Epithelial cell of prostate (primary cell): Measurements from ENCODE around the gene KRTAP5-9.
"Not testable (repeated sequence)": the region's sequence is repeated elsewhere in the genome, so short reads cannot be mapped to it uniquely, and the experiment has no call there.

ENCODE experiments used
- DNase-seq: peaks from one replicate; pipeline ENCODE4 v3.0.0-alpha.2; 2011; ENCODE audit warnings: low read depth, low spot score
- H3K27ac ChIP-seq: fragments of 450-650 bp; 2 replicates; pipeline ENCODE4 v1.5.1; 2017; ENCODE audit warnings: mild to moderate bottlenecking

KRTAP5-9 gene

DNA sequence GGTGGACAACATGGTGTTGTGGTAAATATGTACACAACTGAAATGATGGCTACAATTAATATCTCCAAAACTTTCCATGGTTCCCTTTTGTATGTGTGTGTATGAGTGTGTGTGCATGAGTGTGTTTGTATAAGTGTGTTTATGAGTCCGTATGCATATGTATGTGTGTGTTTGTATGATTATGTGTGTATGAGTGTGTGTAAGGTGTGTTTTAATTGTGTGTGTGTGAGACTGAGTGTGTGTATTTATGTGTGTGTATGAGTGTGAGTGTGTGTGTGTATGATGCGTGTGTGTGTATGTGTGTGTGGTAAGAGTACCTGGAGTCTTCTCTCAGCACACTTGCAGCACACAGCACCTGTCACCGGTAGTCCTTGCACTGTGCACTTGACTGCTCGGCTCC lies 7.8 kb downstream of the KRTAP5-9 start:
- DNase-seq = no peak
- no peak overlapping the region for H3K27ac ChIP-seq

DNA sequence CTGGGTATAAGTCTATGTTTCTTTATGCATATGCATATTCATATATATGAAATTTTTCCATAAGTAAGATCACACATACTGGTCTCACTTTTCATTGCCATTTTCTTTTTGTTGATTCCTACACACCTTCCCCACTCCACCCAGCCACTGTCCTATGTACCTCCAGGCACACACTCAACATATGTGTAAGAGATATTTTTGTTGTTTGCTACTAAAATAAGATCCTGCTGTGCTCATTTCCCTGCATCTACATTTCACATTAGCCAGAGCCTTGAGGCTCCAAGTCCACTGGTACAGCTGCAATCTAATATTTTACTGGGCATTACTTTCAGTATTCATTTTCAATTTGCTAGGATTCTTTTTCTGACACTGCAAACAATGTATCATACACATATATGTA lies 9.0 kb downstream of the KRTAP5-9 start:
- no peak overlapping the region for H3K27ac ChIP-seq
- no peak for DNase-seq

DNA sequence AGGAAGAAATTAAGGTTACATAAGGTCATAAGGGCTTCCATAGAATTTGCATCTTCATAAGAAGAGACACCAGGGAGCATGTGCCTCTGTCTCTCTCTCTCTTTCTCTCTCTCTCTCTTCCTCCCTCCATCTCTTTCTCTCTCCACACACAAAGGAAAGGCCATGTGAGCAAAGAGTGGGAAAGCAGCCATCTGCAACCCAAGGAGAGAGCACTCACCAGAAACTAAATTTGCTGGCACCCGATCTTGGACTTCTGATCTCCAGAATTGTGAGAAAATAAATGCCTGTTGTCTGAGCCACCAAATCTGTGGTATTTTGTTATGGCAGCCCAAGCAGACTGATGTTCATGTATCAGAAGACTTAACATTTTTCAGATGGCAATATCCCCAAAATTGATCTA lies 10.8 kb downstream of the KRTAP5-9 start:
- H3K27ac ChIP-seq = no peak overlapping the region
- DNase-seq = no peak

DNA sequence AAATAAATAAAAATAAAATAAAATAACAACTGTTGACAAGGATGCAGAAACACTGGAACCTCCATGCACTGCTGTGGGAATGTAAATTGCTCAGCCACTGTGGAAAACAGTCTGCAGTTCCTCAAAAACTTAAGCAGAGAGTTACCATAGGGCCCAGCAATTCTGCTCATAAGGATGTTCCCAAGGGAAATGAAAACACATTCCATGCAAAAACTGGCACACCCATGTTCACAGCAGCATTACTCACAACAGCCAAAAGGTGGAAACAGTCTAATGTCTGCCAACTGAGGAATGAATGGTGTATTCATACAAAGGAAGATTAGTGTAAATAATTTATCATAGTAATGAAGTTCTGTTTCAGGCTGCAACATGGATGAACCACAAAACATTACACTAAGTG lies 13.9 kb downstream of the KRTAP5-9 start:
- no peak for DNase-seq
- no peak overlapping the region for H3K27ac ChIP-seq

DNA sequence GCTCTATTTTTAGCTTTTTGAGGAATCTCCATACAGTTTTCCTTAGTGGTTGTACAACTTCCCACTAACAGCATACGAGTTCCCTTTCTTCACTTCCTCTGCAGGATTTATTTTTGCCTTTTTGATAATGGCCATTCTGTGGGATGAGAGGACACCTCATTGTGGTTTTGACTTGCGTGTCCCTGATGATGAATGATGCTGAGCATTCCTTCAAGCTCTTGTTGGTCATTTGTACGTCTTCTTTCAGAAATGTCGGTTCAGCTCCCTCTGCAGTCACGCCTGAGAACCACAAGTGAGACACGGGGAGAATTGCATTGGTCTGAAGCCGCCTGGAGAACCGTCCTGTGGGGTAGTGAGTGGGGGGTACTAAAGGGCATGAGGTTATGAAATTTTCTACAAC lies 15.2 kb downstream of the KRTAP5-9 start:
- no peak overlapping the region for H3K27ac ChIP-seq
- peak; percentile 10 for DNase-seq

DNA sequence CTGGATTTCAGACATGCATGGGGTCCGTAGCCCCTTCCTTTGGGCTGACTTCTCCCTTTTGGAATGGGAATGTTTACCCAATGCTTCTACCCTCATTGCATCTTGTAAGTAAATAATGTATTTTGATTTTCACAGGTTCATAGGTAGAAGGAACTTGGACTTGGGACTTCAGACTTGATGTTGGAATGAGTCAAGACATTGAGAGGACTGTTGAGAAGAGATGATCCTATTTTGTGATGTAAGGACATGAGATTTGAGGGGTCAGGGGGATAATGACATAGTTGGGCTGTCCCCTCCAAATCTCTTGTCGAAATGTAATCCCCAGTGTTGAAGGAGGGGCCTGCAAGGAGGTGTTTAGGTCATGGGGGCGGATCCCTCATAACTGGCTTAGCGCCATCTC lies 16.2 kb downstream of the KRTAP5-9 start:
- no peak for DNase-seq
- no peak overlapping the region for H3K27ac ChIP-seq

DNA sequence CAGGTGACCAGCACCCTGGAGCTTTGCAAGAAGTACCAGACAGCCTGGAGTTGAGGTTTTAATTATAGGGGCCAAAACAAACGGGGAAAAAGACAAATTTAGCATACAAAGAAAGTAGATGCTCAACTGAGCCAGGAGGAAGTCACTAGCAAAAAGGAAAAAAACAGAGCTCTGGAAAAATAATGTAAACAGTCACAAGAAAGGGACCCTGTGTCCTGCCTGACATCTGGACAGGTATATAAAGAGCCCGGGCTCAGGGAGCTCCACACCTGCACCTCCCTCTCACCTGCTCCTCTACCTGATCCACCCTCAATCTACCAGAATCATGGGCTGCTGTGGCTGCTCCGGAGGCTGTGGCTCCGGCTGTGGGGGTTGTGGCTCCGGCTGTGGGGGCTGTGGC lies 17.0 kb downstream of the KRTAP5-9 start, which contains the start of gene KRTAP5-10:
TSS of gene KRTAP5-10 (plus strand) at position 301 of the 400 bp plus-strand sequence. CDS start at position 326, 25 bp downstream.
- H3K27ac ChIP-seq = no peak within 1 kb of the TSS
- no peak for DNase-seq

DNA sequence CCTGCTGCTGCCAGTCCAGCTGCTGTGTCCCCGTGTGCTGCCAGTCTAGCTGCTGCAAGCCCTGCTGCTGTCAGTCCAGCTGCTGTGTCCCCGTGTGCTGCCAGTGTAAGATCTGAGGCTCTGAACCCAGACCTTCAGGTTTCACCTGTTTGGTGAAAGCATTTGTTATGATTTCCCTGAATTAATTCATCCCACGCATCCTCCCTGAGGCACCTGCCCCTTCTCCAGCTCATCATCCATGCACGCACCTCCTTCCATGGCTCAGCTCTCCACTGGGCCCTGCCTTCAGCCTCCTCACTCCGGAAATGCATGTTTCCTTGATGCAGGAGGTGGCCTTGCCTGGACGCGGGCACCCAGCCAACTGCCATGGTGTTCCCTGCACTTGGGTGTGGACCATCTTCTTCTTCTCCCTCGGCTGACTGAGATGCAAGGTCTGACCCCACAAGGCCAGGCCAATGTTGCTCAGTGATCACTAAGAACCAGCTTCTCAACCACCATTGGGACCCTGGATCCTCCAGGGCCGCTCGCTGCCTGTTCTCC lies 17.9 kb downstream of the KRTAP5-9 start:
- no peak for DNase-seq
- H3K27ac ChIP-seq = no peak overlapping the region

DNA sequence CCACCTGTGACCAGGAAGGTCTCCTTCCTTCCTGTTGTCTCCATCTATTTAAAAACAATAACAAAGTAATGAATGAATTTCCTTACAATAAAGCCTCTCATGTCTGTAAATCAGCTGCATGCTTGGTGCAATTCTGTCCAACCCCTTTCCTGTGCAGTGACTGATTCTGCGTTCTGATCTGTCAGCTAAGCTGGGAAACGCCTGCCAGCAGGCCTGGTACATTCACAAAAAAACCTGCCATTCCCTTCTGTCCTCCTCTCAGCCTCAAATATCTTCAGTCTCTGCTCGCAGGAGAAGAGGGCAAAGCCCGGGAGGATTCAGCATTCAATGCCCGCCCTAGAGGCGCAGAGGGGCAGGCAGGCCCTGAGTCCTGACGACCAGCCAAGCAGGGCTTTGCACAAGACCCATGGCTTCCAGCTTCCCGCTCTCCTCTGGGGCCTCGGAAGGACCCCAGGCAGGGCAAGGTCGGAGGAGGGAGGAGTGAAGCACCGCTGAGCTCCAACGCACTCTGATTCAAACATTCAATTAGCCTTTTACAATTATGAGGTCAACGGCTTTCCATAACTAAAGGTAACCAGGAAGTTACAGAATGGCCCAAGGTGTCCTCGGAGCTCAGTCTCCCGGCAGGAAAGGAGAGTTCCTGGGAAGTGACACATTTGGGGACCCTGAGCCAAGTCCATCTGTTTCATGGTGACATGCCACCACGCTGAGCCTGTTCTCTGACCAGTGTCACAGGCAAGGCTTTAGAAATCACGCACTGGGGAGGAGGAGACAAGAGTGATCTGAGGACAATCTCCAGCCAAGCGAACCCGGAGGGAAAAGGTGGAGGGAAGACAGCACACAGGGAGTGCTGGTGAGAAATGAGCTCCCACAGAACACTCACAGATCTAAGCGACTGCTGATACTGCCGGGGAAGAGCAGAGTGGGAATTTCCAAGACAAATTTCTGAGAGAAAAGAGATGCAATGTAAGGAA lies 18.7 kb downstream of the KRTAP5-9 start:
- not testable (repeated sequence) for DNase-seq, H3K27ac ChIP-seq

DNA sequence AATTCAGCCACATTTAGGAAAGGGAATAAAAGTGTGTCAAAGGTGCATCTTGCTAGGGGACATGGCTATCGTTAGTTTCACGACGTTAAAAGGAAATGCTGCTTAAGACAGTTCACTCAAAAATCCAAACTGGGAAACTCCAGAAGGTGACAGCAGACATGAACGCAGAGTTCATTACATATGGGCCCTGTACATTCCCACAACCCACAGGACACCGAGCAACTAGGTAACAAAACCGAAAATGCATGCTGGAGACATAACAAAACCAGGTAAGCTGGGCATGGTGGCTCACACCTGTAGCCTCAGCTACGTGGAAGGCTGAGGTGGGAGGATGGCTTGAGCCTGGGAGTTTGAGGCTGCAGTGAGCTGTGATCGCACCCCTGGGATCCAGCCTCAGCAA lies 19.4 kb downstream of the KRTAP5-9 start:
- not testable (repeated sequence) for DNase-seq, H3K27ac ChIP-seq

DNA sequence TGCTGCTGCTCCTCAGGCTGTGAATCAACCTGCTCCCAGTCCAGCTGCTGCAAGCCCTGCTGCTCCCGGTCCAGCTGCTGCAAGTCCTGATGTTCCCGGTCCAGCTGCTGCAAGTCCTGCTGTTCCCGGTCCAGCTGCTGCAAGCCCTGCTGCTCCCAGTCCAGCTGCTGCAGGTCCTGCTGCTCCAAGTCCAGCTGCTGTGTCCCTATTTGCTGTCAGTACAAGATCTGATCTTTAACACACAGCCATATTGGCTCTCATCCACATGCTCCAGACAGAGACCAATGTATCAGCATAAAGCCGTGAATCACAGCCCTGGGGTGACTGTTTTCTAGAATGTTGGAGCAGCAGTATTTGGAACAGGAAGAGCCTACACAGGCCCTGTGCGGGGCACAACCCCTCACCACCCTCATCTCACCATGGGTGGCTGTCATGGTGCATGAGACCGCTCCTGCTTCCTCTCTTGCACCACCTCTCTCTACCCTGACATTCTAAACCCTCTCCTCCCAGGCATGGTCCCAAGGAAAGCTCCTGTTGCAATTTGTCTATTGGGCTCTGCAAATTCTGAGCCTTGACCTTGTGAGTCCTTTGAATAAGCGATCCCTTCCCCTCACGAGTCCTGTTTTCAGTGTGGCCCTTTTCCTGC lies 20.6 kb downstream of the KRTAP5-9 start:
- H3K27ac ChIP-seq = no peak overlapping the region
- DNase-seq = no peak

DNA sequence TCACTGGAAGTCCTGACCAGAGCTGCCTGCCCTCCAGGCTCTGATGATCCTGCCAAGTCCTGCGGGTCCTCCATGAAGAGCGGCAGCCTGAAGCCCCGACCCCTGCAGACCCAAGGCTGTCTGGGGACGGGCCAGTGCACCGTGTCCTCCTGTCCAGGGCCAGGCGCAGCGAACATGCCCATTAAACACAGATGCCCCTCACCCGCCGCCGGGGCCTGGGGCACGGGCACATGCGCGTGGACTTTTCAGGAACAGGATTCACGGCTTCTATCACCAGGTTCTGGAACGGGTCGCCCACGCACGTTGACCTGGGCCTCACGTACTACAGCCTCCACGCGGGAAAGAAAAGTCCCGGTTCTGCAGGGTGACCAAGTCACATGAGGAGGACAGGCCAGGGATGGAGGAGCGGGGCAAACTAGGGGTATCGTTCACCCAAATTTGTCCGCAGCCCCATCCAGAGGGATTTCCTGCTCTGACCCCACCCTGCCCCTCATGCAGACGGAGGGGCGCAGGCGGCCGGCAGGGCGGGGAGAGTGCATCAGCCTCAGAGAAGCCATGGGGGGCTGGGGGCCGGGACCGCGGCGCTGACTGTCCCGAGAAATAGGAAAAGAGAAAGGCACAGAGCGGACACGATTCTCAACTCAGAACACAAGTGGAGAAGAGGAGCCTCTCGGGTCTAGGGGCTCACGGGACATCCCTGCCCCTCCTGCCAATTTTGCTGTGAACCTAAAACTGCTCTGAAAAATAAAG lies 23.1 kb downstream of the KRTAP5-9 start:
- DNase-seq = not testable (repeated sequence)

DNA sequence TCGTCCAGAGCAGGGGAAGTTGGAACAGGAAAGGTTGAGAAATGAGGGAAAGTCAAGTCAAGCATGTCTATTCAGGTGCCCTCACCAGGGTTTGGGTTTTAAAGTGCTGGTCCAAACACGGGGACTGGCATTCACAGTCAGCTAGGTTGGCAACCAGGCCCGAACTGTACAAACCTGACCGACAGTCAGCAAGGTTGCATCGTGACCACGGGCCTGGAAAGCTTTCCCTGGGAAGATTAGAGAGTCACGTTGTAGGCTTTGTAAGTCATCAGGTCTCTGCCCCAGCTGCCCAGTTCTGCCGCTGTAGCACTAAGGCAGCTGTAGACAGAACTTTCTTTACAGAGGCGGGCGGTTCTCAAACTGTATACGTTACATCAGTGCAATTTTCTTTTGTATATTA lies 24.6 kb downstream of the KRTAP5-9 start:
- no peak for DNase-seq
- no peak overlapping the region for H3K27ac ChIP-seq

More for the DNA sequence above, 23.1 kb downstream of the KRTAP5-9 start:
- not testable (repeated sequence) for H3K27ac ChIP-seq

DNA sequence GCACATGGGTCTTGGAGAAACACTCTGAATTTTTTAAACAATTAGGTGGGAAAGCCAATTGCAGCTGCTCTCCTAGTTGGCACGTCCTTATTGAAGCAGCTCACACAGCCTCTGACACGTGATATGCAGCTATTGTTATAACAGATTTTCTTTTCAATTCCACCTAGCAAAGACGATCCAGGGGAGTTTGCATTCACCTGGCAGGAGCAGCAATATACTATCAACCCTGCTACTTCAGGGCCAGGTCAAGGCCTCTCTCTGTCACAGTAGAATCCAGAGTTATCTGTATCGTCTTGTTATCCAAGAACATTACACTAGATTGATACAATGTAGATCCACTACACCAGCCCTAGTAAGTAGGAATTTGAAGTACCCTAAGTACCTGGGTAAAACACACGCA lies 26.2 kb downstream of the KRTAP5-9 start:
- H3K27ac ChIP-seq = no peak overlapping the region
- DNase-seq = no peak

DNA sequence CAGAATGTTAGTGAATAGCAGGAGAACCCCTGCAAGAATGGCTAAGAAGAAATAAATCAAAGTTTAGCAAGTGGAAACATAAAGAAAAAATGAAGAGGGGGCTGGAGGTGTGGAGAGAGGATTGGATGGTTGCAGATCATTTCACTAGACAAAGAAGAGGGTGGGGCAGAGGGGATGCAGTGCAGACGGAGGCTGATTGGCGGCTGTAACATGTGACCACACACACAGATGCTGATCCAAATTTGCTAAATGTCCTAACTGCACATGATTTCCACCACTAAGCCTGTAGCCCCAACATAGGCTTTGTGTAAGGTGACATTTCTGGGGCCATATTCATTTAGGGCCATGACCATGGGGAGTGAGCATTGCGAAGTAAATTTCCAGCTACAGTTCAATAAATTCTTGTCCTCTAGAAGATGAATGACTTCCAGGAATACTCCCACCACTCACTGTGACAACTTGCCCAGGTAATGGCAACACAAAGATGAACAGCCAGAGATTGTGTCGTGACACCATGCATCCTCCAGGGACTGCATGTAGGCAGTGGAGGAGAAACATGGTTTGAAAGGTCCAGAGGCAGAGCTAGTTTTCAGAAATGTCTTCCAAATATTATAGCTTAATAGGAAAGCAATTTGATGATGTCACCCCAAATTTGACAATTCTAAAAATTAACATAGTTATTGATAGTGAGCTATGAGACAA lies 27.7 kb downstream of the KRTAP5-9 start:
- no peak overlapping the region for H3K27ac ChIP-seq
- DNase-seq = no peak

DNA sequence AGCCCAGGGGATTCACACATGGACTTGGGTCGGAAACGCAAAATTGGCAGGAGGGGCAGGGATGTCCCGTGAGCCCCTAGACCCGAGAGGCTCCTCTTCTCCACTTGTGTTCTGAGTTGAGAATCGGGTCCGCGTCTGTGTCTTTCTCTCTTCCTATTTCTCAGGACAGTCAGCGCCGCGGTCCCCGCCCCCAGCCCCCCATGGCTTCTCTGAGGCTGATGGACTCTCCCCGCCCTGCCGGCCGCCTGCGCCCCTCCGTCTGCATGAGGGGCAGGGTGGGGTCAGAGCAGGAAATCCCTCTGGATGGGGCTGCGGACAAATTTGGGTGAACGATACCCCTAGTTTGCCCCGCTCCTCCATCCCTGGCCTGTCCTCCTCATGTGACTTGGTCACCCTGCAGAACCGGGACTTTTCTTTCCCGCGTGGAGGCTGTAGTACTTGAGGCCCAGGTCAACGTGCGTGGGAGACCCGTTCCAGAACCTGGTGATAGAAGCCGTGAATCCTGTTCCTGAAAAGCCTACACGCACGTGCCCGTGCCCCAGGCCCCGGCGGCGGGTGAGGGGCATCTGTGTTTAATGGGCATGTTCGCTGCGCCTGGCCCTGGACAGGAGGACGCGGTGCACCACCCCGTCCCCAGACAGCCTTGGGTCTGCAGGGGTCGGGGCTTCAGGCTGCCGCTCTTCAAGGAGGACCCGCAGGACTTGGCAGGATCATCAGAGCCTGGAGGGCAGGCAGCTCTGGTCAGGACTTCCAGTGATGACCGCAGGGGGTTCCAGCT lies 28.7 kb downstream of the KRTAP5-9 start:
- not testable (repeated sequence) for H3K27ac ChIP-seq, DNase-seq

DNA sequence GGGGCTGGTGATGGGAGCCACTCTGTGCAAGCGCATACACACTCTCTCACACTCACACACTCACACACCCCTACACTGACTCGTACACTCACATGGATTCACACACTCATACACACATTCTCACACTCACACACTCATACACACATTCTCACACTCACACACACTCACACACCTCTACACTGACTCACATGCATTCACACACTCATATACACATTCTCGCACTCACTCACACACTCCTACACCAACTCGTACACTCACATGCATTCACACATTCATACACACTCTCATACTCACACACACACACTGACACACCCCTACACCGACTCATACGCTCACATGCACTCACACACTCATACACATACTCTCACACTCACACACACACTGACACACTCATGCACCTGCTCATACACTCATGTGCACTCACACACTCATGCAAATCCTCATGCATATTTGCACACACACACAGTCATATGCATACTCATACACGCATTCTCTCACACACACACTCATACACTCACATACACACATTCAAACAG lies 29.3 kb downstream of the KRTAP5-9 start:
- no peak for DNase-seq

DNA sequence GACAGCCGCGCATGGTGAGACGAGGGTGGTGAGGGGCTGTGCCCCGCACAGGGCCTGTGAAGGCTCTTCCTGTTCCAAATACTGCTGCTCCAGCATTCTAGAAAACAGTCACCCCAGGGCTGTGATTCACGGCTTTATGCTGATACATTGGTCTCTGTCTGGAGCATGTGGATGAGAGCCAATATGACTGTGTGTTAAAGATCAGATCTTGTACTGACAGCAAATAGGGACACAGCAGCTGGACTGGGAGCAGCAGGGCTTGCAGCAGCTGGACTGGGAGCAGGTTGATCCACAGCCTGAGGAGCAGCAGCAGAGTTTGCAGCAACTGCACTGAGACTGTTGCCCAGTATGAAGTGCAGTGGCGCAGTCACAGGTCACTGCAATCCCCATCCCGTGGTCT lies 31.3 kb downstream of the KRTAP5-9 start:
- not testable (repeated sequence) for H3K27ac ChIP-seq, DNase-seq

More for the DNA sequence above, 29.3 kb downstream of the KRTAP5-9 start:
- H3K27ac ChIP-seq = no peak overlapping the region
